ENCODE measurements around the gene HSD17B12.
"Not testable (repeated sequence)": the region's sequence is repeated elsewhere in the genome, so short reads cannot be mapped to it uniquely, and the experiment has no call there.

The HSD17B12 gene

GRCh38 chr11:43747130-43747802 is 66.7 kb downstream of the HSD17B12 start:
- no peak for DNase-seq

- DNase-seq, result no peak
Measured at GRCh38 chr11:43748095-43748494, 67.6 kb downstream of the HSD17B12 start.

GRCh38 chr11:43751726-43752125 is 71.2 kb downstream of the HSD17B12 start:
- no peak for DNase-seq

- peak; percentile 18 for DNase-seq
Measured at GRCh38 chr11:43756575-43756974, 76.0 kb downstream of the HSD17B12 start.

GRCh38 chr11:43758927-43759326 is 78.4 kb downstream of the HSD17B12 start:
- DNase-seq, result no peak

GRCh38 chr11:43760902-43761301 is 80.4 kb downstream of the HSD17B12 start:
- no peak for DNase-seq

GRCh38 chr11:43765194-43765593 is 84.7 kb downstream of the HSD17B12 start:
- no peak for DNase-seq

GRCh38 chr11:43768654-43769053 is 88.1 kb downstream of the HSD17B12 start:
- not testable (repeated sequence) for DNase-seq

- DNase-seq, result no peak
Measured at GRCh38 chr11:43770173-43770572, 89.6 kb downstream of the HSD17B12 start.

- DNase-seq, result no peak
Measured at GRCh38 chr11:43772733-43773132, 92.2 kb downstream of the HSD17B12 start.

GRCh38 chr11:43774786-43775185 is 94.2 kb downstream of the HSD17B12 start:
- DNase-seq, result no peak

GRCh38 chr11:43779306-43779705 is 98.8 kb downstream of the HSD17B12 start:
- DNase-seq, result no peak

GRCh38 chr11:43784301-43784700 is 103.8 kb downstream of the HSD17B12 start:
- DNase-seq, result no peak

- DNase-seq, result peak; percentile 12
Measured at GRCh38 chr11:43784866-43785265, 104.3 kb downstream of the HSD17B12 start.

GRCh38 chr11:43785318-43785717 is 104.8 kb downstream of the HSD17B12 start:
- no peak for DNase-seq

GRCh38 chr11:43786016-43786415 is 105.5 kb downstream of the HSD17B12 start:
- no peak for DNase-seq

- no peak for DNase-seq
Measured at GRCh38 chr11:43787824-43788223, 107.3 kb downstream of the HSD17B12 start.

GRCh38 chr11:43788421-43788820 is 107.9 kb downstream of the HSD17B12 start:
- no peak for DNase-seq

GRCh38 chr11:43789700-43790443 is 109.3 kb downstream of the HSD17B12 start:
- peak; percentile 87 for DNase-seq

- no peak for DNase-seq
Measured at GRCh38 chr11:43790444-43790794, 109.9 kb downstream of the HSD17B12 start.

- DNase-seq, result no peak
Measured at GRCh38 chr11:43797337-43797736, 116.8 kb downstream of the HSD17B12 start.

GRCh38 chr11:43797866-43798265 is 117.3 kb downstream of the HSD17B12 start:
- DNase-seq, result no peak

- DNase-seq, result peak; percentile 29
Measured at GRCh38 chr11:43802509-43802908, 122.0 kb downstream of the HSD17B12 start.

GRCh38 chr11:43803766-43804165 is 123.2 kb downstream of the HSD17B12 start:
- no peak for DNase-seq
